HepG2 (cell line): ENCODE data around the gene SLC26A5. TPM values are rescaled to one million over a fixed set of nuclear protein-coding genes. Genes with fewer than 3 reads are reported as not detected.

Experiments used
- ARNT2 ChIP-seq: sonication (generic); formaldehyde crosslinking; IDR thresholded peaks from 2 replicates; pipeline ENCODE4 v1.8.0; 2022; ENCODE audit warnings: mild to moderate bottlenecking, low read depth, missing genetic modification reagents, moderate library complexity
- CAMTA2 ChIP-seq: sonication (generic); formaldehyde crosslinking; IDR thresholded peaks from 2 replicates; pipeline ENCODE4 v1.4.0; 2020; ENCODE audit warnings: mild to moderate bottlenecking, missing genetic modification reagents, borderline replicate concordance
- CTCF ChIP-seq: sonication (generic); formaldehyde crosslinking; IDR thresholded peaks from 2 replicates; pipeline ENCODE4 v1.5.0; 2020; ENCODE audit warnings: mild to moderate bottlenecking, missing genetic modification reagents, moderate library complexity
- FOXA3 ChIP-seq: IDR thresholded peaks from 2 replicates; pipeline ENCODE4 v1.6.1; 2016; ENCODE audit warnings: missing genetic modification reagents, missing compliant biosample characterization
- FOXO1 ChIP-seq: sonication (generic); formaldehyde crosslinking; IDR thresholded peaks from 2 replicates; pipeline ENCODE4 v1.4.0; 2020; ENCODE audit warnings: missing genetic modification reagents
- GFI1 ChIP-seq: sonication (generic); formaldehyde crosslinking; IDR thresholded peaks from 2 replicates; pipeline ENCODE4 v1.5.0; 2020; ENCODE audit warnings: missing genetic modification reagents, mild to moderate bottlenecking, borderline replicate concordance
- KDM5B ChIP-seq: sonication (generic); formaldehyde crosslinking; IDR thresholded peaks from 2 replicates; pipeline ENCODE4 v1.4.0; 2020; ENCODE audit warnings: missing genetic modification reagents, mild to moderate bottlenecking, borderline replicate concordance
- NR2C2 ChIP-seq: sonication (generic); formaldehyde crosslinking; IDR thresholded peaks from 2 replicates; pipeline ENCODE4 v1.4.0; 2020; ENCODE audit warnings: missing genetic modification reagents, mild to moderate bottlenecking, moderate library complexity, borderline replicate concordance
- SNAI1 ChIP-seq: sonication (generic); formaldehyde crosslinking; IDR thresholded peaks from 2 replicates; pipeline ENCODE4 v1.5.0; 2020; ENCODE audit warnings: mild to moderate bottlenecking, missing genetic modification reagents, borderline replicate concordance
- UBTF ChIP-seq: sonication (generic); formaldehyde crosslinking; IDR thresholded peaks from 2 replicates; pipeline ENCODE4 v1.4.0; 2020; ENCODE audit warnings: mild to moderate bottlenecking, missing genetic modification reagents
- ZMYM4 ChIP-seq: sonication (generic); formaldehyde crosslinking; IDR thresholded peaks from 2 replicates; pipeline ENCODE4 v1.8.1; 2023; ENCODE audit warnings: mild to moderate bottlenecking, missing genetic modification reagents
- ZNF333 ChIP-seq: sonication (generic); formaldehyde crosslinking; IDR thresholded peaks from 2 replicates; pipeline ENCODE4 v1.4.0; 2020; ENCODE audit warnings: mild to moderate bottlenecking, missing genetic modification reagents, borderline replicate concordance
- ZNF687 ChIP-seq: sonication (generic); formaldehyde crosslinking; IDR thresholded peaks from 2 replicates; pipeline ENCODE4 v1.5.1; 2020; ENCODE audit warnings: mild to moderate bottlenecking, missing genetic modification reagents, moderate library complexity
- ZNF772 ChIP-seq: sonication (generic); formaldehyde crosslinking; IDR thresholded peaks from 2 replicates; pipeline ENCODE4 v1.5.0; 2020; ENCODE audit warnings: mild to moderate bottlenecking, missing genetic modification reagents
- ZNF782 ChIP-seq: sonication (generic); formaldehyde crosslinking; IDR thresholded peaks from 2 replicates; pipeline ENCODE4 v1.4.0; 2020; ENCODE audit warnings: missing genetic modification reagents, mild to moderate bottlenecking, borderline replicate concordance
- ZSCAN31 ChIP-seq: sonication (generic); formaldehyde crosslinking; IDR thresholded peaks from 2 replicates; pipeline ENCODE4 v1.5.0; 2020; ENCODE audit warnings: low read depth, mild to moderate bottlenecking, missing genetic modification reagents
- polyA plus RNA-seq, 8 experiments: library from polyadenylated mRNA; depleted of rRNA in 3 of 8; stranded (reverse) in 7 of 8; unstranded in 1 of 8; fragments of >200 nt; fragmentation: Illumina TruSeq in 4 of 8; extraction: Trizol in 4 of 8; gene quantifications; 2 replicates each; pipeline versions ENCODE4 v1.2.1 to v1.2.3, GENCODE V29; 2011 to 2016; ENCODE audit warnings: low read depth in 4 of 8, missing spikeins in 1 of 8, mixed read lengths in 1 of 8; ENCODE audit not compliant: insufficient read depth in 1 of 8
- total RNA-seq, 5 experiments: library from RNA; depleted of rRNA; stranded (reverse); fragments of >200 nt; fragmentation: Illumina TruSeq; extraction: Trizol; gene quantifications; 2 replicates each; pipeline ENCODE4 v1.2.3, GENCODE V29; 2016; ENCODE audit warnings: low read depth in 1 of 5
- TF ChIP-seq, protein P1 (sequence below): sonication (generic); formaldehyde crosslinking; IDR thresholded peaks from 2 replicates; pipeline ENCODE4 v1.4.0; 2020; ENCODE audit warnings: missing genetic modification reagents, mild to moderate bottlenecking, borderline replicate concordance

Gene SLC26A5
- total and polyA plus RNA-seq, 2 of the 13 experiments (the other 11 are each of a cell fraction or from before 2014, with no cell fraction given): 0.08 to 0.11 TPM

GRCh38 chr7:103405789-103406613 lies 40.0 kb downstream of the SLC26A5 start (continued):
- peak; percentile 45; the same call in 1 of the 2 replicates for TF ChIP-seq NR2C2 (CRISPR knock-in tag)
- TF ChIP-seq ZNF782: peak; percentile 75; the same call in 1 of the 2 replicates
- TF ChIP-seq UBTF (CRISPR knock-in tag): 0 out of 2 replicates have a peak, but pooled peaks have one; percentile 30
- peak; percentile 14; the same call in 1 of the 2 replicates for TF ChIP-seq CTCF
- TF ChIP-seq FOXA3 (CRISPR knock-in tag): peak; percentile 85
- 0 out of 2 replicates have a peak, but pooled peaks have one; percentile 49 for TF ChIP-seq ARNT2 (CRISPR knock-in tag)
- 0 out of 2 replicates have a peak, but pooled peaks have one; percentile 41 for TF ChIP-seq ZMYM4
- peak; percentile 35; the same call in 1 of the 2 replicates for TF ChIP-seq KDM5B (CRISPR knock-in tag)
- TF ChIP-seq, protein P1, sequence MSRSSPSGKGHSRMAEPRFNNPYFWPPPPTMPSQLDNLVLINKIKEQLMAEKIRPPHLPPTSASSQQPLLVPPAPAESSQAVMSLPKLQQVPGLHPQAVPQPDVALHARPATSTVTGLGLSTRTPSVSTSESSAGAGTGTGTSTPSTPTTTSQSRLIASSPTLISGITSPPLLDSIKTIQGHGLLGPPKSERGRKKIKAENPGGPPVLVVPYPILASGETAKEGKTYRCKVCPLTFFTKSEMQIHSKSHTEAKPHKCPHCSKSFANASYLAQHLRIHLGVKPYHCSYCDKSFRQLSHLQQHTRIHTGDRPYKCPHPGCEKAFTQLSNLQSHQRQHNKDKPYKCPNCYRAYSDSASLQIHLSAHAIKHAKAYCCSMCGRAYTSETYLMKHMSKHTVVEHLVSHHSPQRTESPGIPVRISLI (CRISPR knock-in tag): peak; percentile 59; the same call in 1 of the 2 replicates
- TF ChIP-seq ZNF333: peak; percentile 17; the same call in 1 of the 2 replicates
- TF ChIP-seq GFI1 (CRISPR knock-in tag): peak; percentile 40; the same call in 1 of the 2 replicates
- TF ChIP-seq CAMTA2 (CRISPR knock-in tag): 0 out of 2 replicates have a peak, but pooled peaks have one; percentile 9
- peak; percentile 47; the same call in 1 of the 2 replicates for TF ChIP-seq ZNF772 (CRISPR knock-in tag)
- peak; percentile 13; the same call in 1 of the 2 replicates for TF ChIP-seq FOXO1
- peak; percentile 35; the same call in 1 of the 2 replicates for TF ChIP-seq ZNF687 (CRISPR knock-in tag)
- TF ChIP-seq ZSCAN31: peak; percentile 49; the same call in 1 of the 2 replicates
- peak; percentile 42; the same call in 1 of the 2 replicates for TF ChIP-seq SNAI1 (CRISPR knock-in tag)
